ENCODE data around the gene NTPCR.

Gene NTPCR

GRCh38 chr1:232965124-232965911 lies 14.9 kb downstream of the NTPCR start:
- no peak for DNase-seq

GRCh38 chr1:232965912-232966217 lies 15.5 kb downstream of the NTPCR start:
- DNase-seq = no peak

- DNase-seq = no peak
These were observed 16.3 kb downstream of the NTPCR start for GRCh38 chr1:232966663-232967062.

- no peak for DNase-seq
These were observed 18.0 kb downstream of the NTPCR start for GRCh38 chr1:232968391-232968790.

GRCh38 chr1:232968965-232969364 lies 18.6 kb downstream of the NTPCR start:
- no peak for DNase-seq

- DNase-seq = no peak
These were observed 19.4 kb downstream of the NTPCR start for GRCh38 chr1:232969799-232970198.

- DNase-seq = no peak
These were observed 20.1 kb downstream of the NTPCR start for GRCh38 chr1:232970508-232970907.

- DNase-seq = no peak
These were observed 23.5 kb downstream of the NTPCR start for GRCh38 chr1:232973652-232974611.

DNA sequence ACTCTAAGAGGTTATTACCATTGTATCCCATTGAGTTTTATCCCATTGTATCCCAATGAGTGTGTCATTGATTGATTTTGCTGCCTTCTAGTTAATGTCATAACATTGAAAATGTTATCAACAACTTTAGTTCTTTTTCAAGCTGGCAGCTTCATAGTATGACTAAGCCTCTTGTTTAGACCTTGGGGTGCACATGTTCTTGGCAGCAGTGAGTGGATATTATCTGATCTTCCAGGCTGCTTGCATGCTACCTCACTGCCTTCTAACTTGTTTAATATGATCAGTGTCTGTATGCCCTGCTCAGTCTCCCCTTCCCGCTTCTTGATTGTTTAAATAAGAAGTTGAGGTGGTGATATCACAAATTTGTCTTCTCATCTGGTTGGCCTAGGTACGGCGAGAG lies 24.6 kb downstream of the NTPCR start:
- DNase-seq = no peak

- peak in 1 of 2 donors; percentile 4 for DNase-seq
These were observed 27.8 kb downstream of the NTPCR start for GRCh38 chr1:232978091-232978634.

DNA sequence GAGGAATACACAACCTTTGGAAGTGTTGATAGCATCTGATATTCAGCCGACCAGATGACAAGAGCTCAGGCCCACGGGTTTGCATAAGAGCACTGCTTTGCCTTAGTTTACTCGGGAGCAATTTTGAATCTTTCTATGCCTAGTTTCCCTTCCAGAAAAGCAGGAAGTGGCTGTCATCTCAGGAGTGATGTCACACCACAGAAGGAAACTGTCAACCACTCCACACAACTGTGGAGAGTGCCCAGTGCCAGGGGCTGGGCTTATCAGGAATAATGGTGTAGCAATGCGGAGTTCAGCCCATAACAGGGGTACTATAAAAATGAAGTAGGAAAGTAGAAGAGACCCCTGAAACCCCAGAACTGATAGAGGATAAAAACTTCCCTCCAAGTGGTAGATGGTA lies 28.4 kb downstream of the NTPCR start:
- DNase-seq = no peak

DNA sequence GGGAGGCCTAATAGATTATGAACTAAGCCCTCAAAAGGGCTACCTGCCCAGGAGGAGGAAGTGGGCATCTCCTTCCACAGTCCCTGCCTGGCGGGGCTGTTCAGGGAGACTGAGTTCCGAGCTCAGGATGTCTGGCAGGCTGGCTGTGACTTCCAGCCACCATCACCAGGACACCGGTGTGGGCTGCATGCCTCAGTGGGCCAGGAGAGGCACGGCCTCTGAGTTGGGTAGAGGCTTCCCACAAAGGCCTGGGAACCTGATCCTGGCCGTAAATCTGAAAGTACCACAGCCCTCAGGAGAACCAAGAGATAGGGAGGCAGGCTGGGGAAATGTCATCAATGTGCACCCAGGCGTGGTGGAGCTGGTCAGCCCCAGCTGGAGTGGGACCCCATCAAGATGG lies 29.1 kb downstream of the NTPCR start:
- DNase-seq = no peak

DNA sequence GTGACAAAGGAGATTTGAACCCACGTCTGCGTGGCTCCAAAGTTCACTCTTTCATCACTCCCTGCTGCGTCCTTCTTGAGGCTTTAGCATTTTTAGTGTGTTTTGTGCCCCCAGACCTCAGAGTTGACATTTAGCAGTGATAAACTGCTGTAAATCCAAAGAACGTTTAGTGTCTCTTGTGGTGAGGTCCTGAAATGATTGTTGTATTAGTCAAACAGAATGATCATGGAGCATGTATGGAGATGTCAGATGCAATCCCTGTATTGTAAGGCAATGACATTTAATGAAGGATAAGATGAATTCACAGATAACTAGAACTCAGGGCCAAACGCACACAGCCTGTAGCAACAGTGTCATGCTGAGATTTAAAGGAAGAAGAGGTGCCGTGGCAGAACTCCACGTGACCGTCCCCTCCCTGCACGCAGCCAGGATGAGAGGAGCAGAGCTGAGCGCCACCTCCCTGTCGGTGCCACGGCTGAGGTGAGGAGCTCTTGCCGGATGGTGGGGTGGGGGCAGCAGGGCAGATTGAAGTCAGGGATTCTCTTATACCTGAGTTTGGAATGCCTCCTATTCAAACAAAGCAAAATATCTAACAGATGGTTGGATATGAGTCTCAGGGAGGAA lies 30.1 kb downstream of the NTPCR start:
- DNase-seq = no peak

DNA sequence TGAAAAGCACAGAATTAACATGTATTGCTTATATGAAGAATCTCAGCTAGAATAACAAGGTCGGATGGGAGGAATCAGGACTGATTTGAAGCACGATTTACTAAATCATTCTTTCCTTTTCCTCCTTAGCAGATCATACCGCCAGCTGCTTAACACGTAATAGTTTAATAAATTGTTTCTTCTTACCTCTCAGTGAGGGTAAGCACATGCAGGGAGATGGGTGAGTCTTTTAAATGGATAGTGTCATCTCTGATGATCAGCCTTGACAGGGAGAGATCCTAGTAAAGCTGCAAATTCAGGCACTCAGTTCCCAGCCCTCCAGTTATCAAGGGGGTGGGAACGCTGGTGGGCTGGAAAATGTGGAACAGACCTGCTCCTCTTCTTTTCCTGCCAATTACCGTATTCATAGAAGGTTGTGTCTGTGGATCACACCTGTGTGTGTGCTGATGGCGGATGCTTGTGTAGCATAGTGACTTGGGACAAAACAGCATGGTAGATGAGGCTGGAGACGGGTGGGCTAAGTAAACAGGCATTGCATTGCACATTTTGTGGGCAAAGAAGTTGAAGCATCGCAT lies 30.7 kb downstream of the NTPCR start:
- DNase-seq = no peak

DNA sequence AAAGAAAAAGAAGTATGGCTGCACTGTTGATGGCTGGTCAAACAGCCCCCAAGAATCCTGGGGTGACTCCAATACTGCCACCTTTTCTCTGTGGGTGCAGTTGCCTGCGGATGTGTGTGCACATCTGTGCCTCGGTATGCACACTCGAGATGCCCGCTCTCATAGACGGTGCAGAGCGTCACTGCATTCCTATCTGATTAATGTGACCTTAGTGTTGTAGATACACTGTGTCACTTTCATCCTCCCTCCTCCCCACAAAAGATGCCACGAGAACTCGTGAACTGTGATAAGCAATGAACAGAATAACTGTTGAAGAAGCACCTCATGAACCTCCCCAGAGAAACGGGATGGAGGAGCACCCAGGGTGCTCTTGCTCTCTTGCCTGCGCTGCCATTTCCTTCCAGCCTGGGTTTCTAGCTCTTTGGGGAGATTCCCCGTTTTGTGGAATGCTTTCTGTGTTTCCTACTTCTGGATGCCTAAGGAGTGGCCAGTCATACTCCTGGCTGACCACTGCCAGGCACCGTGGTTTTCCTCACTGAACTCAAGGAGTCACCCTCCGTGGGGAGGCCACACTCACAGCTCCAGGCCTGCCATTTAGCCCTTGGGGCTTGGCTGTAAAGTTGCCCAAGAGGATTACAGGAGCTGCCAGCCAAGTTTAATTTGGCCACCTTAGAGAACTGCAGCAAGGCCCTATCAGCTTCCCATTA lies 32.0 kb downstream of the NTPCR start:
- DNase-seq = no peak

DNA sequence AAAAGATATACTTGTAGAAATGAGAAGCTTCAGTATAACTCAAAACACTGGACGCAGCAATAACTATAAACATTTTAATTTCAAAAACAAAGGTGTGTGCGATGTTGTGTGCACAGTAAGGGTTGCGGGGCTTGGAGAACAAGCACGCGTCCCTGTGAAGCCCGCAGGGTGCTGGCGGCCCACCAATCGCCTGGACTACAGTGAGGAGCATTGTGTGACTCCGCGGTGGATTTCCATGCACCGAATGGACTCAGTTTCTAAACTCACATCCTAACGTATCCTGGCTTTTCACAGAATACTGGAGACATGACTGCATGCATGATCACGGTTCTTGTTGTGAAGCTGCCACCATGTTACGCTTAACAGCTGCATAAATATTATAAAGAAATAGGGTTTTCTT lies 33.0 kb downstream of the NTPCR start:
- DNase-seq = no peak

DNA sequence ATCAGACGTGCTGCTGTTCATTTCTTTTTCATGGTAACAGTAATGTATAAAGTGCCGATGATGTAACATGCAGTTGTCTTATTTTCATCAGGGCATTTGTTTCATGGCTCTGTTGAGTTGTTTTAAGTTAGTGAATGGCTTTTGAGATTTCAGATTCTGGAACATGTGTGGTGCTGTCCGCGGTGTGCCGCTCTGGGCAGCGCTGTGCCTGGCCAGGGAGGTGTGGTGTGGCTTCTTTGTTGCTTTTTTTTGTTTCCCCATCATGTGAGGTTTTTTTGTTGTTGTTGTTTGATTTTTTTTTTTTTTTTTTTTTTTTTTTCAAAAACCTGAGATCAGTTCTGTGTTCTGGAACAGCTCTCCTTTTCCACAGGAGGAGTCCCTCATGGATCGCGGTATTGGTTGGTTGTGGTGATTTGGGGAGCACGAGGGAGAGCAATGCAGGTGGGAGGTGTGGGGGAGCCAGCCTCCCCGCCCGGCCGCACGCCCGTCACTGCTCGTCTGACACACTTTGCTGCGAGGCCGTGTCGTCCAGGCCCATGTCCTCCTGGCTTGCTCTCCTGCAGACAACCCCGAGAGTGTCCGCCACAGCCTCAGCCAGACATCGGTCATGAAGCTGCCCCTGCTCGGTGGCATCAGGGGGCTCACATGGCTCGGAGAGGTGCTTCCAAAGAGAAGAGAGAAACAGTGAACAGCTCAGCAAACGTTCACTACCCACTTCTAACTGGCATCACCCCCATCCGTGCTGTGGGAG lies 33.6 kb downstream of the NTPCR start:
- no peak for DNase-seq

DNA sequence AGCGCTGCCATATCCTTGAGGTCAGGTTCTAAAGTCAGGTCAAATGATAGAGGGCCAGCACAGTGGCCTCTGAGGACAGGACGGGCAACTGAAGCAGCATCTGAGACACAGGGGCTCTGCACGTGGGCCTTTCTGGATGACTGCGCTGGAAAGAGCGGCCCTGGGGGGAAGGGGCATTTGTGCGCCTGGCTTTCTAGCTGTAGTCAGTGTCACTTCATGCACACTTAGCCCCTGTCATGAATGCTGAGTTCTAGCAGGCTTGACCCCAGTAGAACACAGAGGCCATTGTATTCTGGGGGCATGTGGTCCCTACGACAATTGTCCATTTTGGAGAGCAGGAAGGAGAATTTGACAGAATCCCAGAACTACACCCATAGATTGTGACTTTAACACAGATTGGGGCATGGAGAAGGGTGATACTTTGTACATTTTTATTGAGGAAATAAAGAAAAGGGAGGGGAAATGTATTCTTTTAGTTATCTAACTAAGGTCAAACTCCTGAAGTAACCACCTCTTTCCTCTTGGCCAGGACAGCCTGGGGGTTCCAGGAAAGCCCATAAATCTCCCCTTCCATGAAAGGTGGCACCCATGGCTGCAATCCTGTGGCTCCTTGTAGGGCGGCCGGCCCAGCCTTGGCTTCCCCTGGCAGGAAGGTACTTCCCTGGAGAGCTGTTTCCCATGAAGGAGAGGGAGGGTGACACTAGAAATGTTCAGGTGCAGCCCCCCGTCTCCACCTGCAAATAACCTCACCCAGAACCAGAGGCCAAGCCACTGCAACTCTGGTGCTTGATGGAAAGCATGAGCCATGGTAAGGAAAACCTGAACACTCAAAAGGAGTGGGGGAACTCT lies 34.4 kb downstream of the NTPCR start:
- DNase-seq = no peak

DNA sequence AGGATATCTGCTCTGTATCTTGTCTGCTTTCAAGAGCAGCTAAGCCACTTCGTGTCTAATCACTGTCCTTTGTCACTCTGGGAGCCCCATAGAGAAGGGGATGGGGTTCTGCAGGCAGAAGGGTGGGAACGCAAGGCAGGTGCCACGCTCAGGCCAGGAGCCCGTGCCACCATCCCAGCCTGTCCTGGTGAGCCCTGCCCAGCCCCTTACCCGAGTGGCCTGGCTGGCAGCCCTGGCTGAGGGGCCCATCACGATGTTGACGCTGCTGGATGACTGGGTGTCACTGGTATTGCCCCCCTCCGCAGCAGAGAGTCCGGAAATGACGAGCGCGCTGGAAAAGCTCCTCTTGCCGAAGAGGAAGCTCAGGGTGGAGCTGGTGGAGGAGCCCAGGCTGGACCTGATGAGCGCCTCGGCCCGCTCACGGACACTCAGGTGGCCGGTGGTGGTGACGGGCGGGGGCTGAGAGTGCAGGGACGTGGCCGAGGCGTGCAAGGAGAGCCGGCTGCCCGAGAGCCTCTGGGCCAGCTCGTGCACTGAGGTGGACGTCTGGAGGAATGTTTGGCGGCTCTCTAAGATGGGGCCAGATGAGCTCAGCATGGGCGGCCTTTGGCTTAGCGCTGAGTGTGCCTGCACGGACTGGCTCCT lies 35.6 kb downstream of the NTPCR start:
- DNase-seq = no peak

GRCh38 chr1:232986527-232986922 lies 36.1 kb downstream of the NTPCR start:
- DNase-seq = no peak
